HEK293 (cell line): Measurements from ENCODE around the gene SETDB2.
A peak's percentile ranks its signal among the peaks of the same experiment; 100 is the strongest.

ENCODE experiments used
- GLI4 ChIP-seq: fragments of 450-650 bp; formaldehyde crosslinking; IDR thresholded peaks from 2 replicates; pipeline ENCODE4 v1.5.1; 2016; ENCODE audit warnings: missing biosample characterization, missing genetic modification characterization
- GLIS1 ChIP-seq: fragments of 450-650 bp; formaldehyde crosslinking; IDR thresholded peaks from 2 replicates; pipeline ENCODE4 v1.5.1; 2016; ENCODE audit warnings: missing biosample characterization, missing genetic modification characterization
- KLF17 ChIP-seq: fragments of 450-650 bp; formaldehyde crosslinking; IDR thresholded peaks from 2 replicates; pipeline ENCODE4 v1.5.1; 2016; ENCODE audit warnings: missing biosample characterization, missing genetic modification characterization
- SALL2 ChIP-seq: fragments of 450-650 bp; formaldehyde crosslinking; IDR thresholded peaks from 2 replicates; pipeline ENCODE4 v1.5.0; 2017; ENCODE audit warnings: missing biosample characterization, mild to moderate bottlenecking, missing genetic modification characterization, borderline replicate concordance
- SP2 ChIP-seq: fragments of 450-650 bp; formaldehyde crosslinking; IDR thresholded peaks from 2 replicates; pipeline ENCODE4 v1.5.1; 2016; ENCODE audit warnings: missing biosample characterization, missing genetic modification characterization
- YY2 ChIP-seq: fragments of 450-650 bp; formaldehyde crosslinking; IDR thresholded peaks from 2 replicates; pipeline ENCODE4 v1.5.1; 2016; ENCODE audit warnings: missing biosample characterization, missing genetic modification characterization
- ZBTB20 ChIP-seq: fragments of 450-650 bp; formaldehyde crosslinking; IDR thresholded peaks from 2 replicates; pipeline ENCODE4 v1.5.1; 2016; ENCODE audit warnings: missing biosample characterization, missing genetic modification characterization
- ZFP37 ChIP-seq: fragments of 450-650 bp; formaldehyde crosslinking; IDR thresholded peaks from 2 replicates; pipeline ENCODE4 v1.5.1; 2016; ENCODE audit warnings: missing biosample characterization, missing genetic modification characterization
- ZNF10 ChIP-seq: fragments of 450-650 bp; formaldehyde crosslinking; IDR thresholded peaks from 2 replicates; pipeline ENCODE4 v1.5.1; 2017; ENCODE audit warnings: missing biosample characterization, missing genetic modification characterization
- ZNF112 ChIP-seq: fragments of 450-650 bp; formaldehyde crosslinking; IDR thresholded peaks from 2 replicates; pipeline ENCODE4 v1.5.0; 2017; ENCODE audit warnings: missing biosample characterization, missing genetic modification characterization
- ZNF16 ChIP-seq: fragments of 450-650 bp; formaldehyde crosslinking; IDR thresholded peaks from 2 replicates; pipeline ENCODE4 v1.5.1; 2016; ENCODE audit warnings: low read depth, missing biosample characterization, missing genetic modification characterization
- ZNF239 ChIP-seq: fragments of 450-650 bp; formaldehyde crosslinking; IDR thresholded peaks from 2 replicates; pipeline ENCODE4 v1.5.1; 2016; ENCODE audit warnings: missing biosample characterization, missing genetic modification characterization
- ZNF354C ChIP-seq: fragments of 450-650 bp; formaldehyde crosslinking; IDR thresholded peaks from 2 replicates; pipeline ENCODE4 v1.5.1; 2016; ENCODE audit warnings: missing biosample characterization, missing genetic modification characterization, low read depth, borderline replicate concordance
- ZNF423 ChIP-seq: fragments of 450-650 bp; formaldehyde crosslinking; IDR thresholded peaks from 2 replicates; pipeline ENCODE4 v1.5.1; 2016; ENCODE audit warnings: missing biosample characterization, missing genetic modification characterization
- ZNF529 ChIP-seq: fragments of 450-650 bp; formaldehyde crosslinking; IDR thresholded peaks from 2 replicates; pipeline ENCODE4 v1.5.1; 2017; ENCODE audit warnings: missing genetic modification characterization, missing biosample characterization; ENCODE audit not compliant: insufficient replicate concordance
- ZNF544 ChIP-seq: fragments of 450-650 bp; formaldehyde crosslinking; IDR thresholded peaks from 2 replicates; pipeline ENCODE4 v1.5.0; 2017; ENCODE audit warnings: missing biosample characterization, missing genetic modification characterization
- ZNF561 ChIP-seq: fragments of 450-650 bp; IDR thresholded peaks from 2 replicates; pipeline ENCODE4 v1.5.1; 2018; ENCODE audit warnings: missing biosample characterization, missing genetic modification characterization, borderline replicate concordance
- ZNF610 ChIP-seq: fragments of 450-650 bp; formaldehyde crosslinking; IDR thresholded peaks from 2 replicates; pipeline ENCODE4 v1.5.1; 2016; ENCODE audit warnings: missing biosample characterization, missing genetic modification characterization, borderline replicate concordance
- ZNF664 ChIP-seq: fragments of 450-650 bp; formaldehyde crosslinking; IDR thresholded peaks from 2 replicates; pipeline ENCODE4 v1.5.1; 2016; ENCODE audit warnings: missing biosample characterization, missing genetic modification characterization
- ZXDB ChIP-seq: fragments of 450-650 bp; formaldehyde crosslinking; IDR thresholded peaks from 2 replicates; pipeline ENCODE4 v1.5.1; 2016; ENCODE audit warnings: missing biosample characterization, missing genetic modification characterization
- TF ChIP-seq, protein P1 (sequence below): fragments of 450-650 bp; IDR thresholded peaks from 2 replicates; pipeline ENCODE4 v1.5.1; 2018; ENCODE audit warnings: missing biosample characterization, mild to moderate bottlenecking, missing genetic modification characterization
- TF ChIP-seq, protein P2 (sequence below): fragments of 450-650 bp; formaldehyde crosslinking; IDR thresholded peaks from 2 replicates; pipeline ENCODE4 v1.5.1; 2016; ENCODE audit warnings: missing biosample characterization, missing genetic modification characterization
- TF ChIP-seq, protein P3 (sequence below): fragments of 450-650 bp; formaldehyde crosslinking; IDR thresholded peaks from 2 replicates; pipeline ENCODE4 v1.5.1; 2016; ENCODE audit warnings: missing biosample characterization, missing genetic modification characterization
- TF ChIP-seq, protein P4 (sequence below): fragments of 450-650 bp; formaldehyde crosslinking; IDR thresholded peaks from 2 replicates; pipeline ENCODE4 v1.5.1; 2016; ENCODE audit warnings: missing biosample characterization, missing genetic modification characterization, borderline replicate concordance

SETDB2 gene

GRCh38 chr13:49443704-49444523 is at the start of gene SETDB2, which contains the start of gene CAB39L (continued):
- TF ChIP-seq, protein P1, sequence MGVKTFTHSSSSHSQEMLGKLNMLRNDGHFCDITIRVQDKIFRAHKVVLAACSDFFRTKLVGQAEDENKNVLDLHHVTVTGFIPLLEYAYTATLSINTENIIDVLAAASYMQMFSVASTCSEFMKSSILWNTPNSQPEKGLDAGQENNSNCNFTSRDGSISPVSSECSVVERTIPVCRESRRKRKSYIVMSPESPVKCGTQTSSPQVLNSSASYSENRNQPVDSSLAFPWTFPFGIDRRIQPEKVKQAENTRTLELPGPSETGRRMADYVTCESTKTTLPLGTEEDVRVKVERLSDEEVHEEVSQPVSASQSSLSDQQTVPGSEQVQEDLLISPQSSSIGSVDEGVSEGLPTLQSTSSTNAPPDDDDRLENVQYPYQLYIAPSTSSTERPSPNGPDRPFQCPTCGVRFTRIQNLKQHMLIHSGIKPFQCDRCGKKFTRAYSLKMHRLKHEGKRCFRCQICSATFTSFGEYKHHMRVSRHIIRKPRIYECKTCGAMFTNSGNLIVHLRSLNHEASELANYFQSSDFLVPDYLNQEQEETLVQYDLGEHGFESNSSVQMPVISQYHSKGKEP, result no peak
- TF ChIP-seq, protein P2, sequence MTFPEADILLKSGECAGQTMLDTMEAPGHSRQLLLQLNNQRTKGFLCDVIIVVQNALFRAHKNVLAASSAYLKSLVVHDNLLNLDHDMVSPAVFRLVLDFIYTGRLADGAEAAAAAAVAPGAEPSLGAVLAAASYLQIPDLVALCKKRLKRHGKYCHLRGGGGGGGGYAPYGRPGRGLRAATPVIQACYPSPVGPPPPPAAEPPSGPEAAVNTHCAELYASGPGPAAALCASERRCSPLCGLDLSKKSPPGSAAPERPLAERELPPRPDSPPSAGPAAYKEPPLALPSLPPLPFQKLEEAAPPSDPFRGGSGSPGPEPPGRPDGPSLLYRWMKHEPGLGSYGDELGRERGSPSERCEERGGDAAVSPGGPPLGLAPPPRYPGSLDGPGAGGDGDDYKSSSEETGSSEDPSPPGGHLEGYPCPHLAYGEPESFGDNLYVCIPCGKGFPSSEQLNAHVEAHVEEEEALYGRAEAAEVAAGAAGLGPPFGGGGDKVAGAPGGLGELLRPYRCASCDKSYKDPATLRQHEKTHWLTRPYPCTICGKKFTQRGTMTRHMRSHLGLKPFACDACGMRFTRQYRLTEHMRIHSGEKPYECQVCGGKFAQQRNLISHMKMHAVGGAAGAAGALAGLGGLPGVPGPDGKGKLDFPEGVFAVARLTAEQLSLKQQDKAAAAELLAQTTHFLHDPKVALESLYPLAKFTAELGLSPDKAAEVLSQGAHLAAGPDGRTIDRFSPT (tag by site-specific recombination), result peak; percentile 65; the same call in 1 of the 2 replicates
- TF ChIP-seq KLF17 (tag by site-specific recombination) (peak; percentile 45; the same call in 1 of the 2 replicates), GLIS1 (tag by site-specific recombination) (peak; percentile 85), ZBTB20 (tag by site-specific recombination) (peak; percentile 88), SP2 (tag by site-specific recombination) (peak; percentile 99), ZNF423 (0 out of 2 replicates have a peak, but pooled peaks have one; percentile 42), ZNF544 (tag by site-specific recombination) (no peak), ZNF561 (0 out of 2 replicates have a peak, but pooled peaks have one; percentile 54), ZNF10 (tag by site-specific recombination) (no peak), ZNF239 (tag by site-specific recombination) (no peak), ZNF610 (peak; percentile 40; the same call in 1 of the 2 replicates), ZNF664 (tag by site-specific recombination) (no peak), ZNF529 (tag by site-specific recombination) (no peak), ZNF354C (tag by site-specific recombination) (no peak), ZFP37 (tag by site-specific recombination) (peak; percentile 83; the same call in 1 of the 2 replicates), GLI4 (tag by site-specific recombination) (0 out of 2 replicates have a peak, but pooled peaks have one; percentile 66), ZNF112 (tag by site-specific recombination) (no peak), ZXDB (tag by site-specific recombination) (0 out of 2 replicates have a peak, but pooled peaks have one; percentile 28), SALL2 (no peak), YY2 (tag by site-specific recombination) (peak; percentile 96), ZNF16 (tag by site-specific recombination) (no peak)
- TF ChIP-seq, protein P3, sequence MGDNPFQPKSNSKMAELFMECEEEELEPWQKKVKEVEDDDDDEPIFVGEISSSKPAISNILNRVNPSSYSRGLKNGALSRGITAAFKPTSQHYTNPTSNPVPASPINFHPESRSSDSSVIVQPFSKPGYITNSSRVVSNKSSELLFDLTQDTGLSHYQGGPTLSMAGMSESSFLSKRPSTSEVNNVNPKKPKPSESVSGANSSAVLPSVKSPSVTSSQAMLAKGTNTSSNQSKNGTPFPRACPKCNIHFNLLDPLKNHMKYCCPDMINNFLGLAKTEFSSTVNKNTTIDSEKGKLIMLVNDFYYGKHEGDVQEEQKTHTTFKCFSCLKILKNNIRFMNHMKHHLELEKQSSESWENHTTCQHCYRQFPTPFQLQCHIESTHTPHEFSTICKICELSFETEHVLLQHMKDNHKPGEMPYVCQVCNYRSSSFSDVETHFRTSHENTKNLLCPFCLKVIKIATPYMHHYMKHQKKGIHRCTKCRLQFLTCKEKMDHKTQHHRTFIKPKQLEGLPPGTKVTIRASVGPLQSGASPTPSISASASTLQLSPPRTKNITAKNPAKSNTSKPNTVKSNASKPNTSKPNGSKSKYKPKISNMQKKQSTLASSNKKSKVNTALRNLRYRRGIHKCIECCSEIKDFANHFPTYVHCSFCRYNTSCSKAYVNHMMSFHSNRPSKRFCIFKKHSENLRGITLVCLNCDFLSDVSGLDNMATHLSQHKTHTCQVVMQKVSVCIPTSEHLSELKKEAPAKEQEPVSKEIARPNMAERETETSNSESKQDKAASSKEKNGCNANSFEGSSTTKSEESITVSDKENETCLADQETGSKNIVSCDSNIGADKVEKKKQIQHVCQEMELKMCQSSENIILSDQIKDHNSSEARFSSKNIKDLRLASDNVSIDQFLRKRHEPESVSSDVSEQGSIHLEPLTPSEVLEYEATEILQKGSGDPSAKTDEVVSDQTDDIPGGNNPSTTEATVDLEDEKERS (tag by site-specific recombination), result peak; percentile 59; the same call in 1 of the 2 replicates
- TF ChIP-seq, protein P4, sequence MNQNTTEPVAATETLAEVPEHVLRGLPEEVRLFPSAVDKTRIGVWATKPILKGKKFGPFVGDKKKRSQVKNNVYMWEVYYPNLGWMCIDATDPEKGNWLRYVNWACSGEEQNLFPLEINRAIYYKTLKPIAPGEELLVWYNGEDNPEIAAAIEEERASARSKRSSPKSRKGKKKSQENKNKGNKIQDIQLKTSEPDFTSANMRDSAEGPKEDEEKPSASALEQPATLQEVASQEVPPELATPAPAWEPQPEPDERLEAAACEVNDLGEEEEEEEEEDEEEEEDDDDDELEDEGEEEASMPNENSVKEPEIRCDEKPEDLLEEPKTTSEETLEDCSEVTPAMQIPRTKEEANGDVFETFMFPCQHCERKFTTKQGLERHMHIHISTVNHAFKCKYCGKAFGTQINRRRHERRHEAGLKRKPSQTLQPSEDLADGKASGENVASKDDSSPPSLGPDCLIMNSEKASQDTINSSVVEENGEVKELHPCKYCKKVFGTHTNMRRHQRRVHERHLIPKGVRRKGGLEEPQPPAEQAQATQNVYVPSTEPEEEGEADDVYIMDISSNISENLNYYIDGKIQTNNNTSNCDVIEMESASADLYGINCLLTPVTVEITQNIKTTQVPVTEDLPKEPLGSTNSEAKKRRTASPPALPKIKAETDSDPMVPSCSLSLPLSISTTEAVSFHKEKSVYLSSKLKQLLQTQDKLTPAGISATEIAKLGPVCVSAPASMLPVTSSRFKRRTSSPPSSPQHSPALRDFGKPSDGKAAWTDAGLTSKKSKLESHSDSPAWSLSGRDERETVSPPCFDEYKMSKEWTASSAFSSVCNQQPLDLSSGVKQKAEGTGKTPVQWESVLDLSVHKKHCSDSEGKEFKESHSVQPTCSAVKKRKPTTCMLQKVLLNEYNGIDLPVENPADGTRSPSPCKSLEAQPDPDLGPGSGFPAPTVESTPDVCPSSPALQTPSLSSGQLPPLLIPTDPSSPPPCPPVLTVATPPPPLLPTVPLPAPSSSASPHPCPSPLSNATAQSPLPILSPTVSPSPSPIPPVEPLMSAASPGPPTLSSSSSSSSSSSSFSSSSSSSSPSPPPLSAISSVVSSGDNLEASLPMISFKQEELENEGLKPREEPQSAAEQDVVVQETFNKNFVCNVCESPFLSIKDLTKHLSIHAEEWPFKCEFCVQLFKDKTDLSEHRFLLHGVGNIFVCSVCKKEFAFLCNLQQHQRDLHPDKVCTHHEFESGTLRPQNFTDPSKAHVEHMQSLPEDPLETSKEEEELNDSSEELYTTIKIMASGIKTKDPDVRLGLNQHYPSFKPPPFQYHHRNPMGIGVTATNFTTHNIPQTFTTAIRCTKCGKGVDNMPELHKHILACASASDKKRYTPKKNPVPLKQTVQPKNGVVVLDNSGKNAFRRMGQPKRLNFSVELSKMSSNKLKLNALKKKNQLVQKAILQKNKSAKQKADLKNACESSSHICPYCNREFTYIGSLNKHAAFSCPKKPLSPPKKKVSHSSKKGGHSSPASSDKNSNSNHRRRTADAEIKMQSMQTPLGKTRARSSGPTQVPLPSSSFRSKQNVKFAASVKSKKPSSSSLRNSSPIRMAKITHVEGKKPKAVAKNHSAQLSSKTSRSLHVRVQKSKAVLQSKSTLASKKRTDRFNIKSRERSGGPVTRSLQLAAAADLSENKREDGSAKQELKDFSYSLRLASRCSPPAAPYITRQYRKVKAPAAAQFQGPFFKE, result no peak
